CD4-positive, alpha-beta T cell treated with Interleukin-15 for 1 hour (primary cell): Measurements from ENCODE around the gene PAXX.

Source experiments
- DNase-seq: peaks from one replicate; pipeline ENCODE4 v3.0.0-alpha.2; 2020

The PAXX gene, protein sequence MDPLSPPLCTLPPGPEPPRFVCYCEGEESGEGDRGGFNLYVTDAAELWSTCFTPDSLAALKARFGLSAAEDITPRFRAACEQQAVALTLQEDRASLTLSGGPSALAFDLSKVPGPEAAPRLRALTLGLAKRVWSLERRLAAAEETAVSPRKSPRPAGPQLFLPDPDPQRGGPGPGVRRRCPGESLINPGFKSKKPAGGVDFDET

GRCh38 chr9:136991993-136992818 lies at the start of gene PAXX:
Gene PAXX (plus strand): TSS chr9:136992422. CDS start chr9:136992444, 22 bp downstream.
- peak; percentile 93 for DNase-seq

GRCh38 chr9:136942881-136943230 lies 49.4 kb upstream of the PAXX start:
- DNase-seq = no peak

- DNase-seq = no peak
These were observed 48.7 kb upstream of the PAXX start for GRCh38 chr9:136943291-136944211.

GRCh38 chr9:136944212-136944518 lies 48.1 kb upstream of the PAXX start:
- no peak for DNase-seq

DNA sequence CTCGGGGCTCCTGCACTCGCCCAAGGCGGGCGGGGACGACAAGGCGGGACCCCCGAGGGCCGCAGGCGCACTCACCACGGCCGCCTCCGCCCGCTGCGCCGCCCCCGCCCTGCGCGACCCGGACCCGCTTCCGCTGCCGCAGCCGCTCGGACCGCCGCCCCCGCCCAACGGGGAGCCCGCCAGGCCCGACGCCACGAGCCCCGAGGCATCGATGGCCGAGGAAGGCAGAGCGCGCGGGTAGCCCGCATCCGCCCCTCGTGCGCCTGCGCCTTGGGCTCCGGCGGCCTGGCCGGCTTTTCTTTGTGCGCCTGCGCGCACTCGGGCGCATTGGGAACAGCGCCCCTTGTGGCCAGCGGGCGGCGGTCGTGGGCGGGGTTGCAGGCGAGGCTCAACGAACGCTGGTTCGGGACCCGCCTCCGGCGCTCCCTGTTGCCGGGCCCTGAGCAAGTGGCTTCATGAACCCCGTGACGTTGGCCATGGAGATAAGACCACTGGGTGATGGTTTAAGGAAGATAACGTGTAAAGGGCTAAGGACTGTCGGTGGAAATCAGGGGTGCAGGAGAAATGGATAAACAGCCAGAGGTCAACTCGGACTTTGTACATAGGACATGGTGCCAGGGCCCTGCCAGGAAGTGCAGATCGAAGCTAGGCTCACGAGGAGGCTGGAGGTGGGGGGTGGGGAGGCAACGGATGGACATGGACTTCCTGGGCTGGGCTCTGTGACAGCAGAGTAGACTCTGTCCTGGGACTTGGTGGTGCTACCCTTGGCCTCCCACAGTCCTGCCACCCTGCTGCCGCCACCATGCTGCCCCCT lies 47.5 kb upstream of the PAXX start, which contains the start of the genes C8G and FBXW5:
C8G (plus strand) TSS at position 725 of the 814 bp plus-strand sequence; CDS start at position 803, 78 bp downstream.
FBXW5 (minus strand) TSS at position 220 of the 814 bp plus-strand sequence. CDS start 655 bp downstream, outside the sequence.
- peak; percentile 94 for DNase-seq

DNA sequence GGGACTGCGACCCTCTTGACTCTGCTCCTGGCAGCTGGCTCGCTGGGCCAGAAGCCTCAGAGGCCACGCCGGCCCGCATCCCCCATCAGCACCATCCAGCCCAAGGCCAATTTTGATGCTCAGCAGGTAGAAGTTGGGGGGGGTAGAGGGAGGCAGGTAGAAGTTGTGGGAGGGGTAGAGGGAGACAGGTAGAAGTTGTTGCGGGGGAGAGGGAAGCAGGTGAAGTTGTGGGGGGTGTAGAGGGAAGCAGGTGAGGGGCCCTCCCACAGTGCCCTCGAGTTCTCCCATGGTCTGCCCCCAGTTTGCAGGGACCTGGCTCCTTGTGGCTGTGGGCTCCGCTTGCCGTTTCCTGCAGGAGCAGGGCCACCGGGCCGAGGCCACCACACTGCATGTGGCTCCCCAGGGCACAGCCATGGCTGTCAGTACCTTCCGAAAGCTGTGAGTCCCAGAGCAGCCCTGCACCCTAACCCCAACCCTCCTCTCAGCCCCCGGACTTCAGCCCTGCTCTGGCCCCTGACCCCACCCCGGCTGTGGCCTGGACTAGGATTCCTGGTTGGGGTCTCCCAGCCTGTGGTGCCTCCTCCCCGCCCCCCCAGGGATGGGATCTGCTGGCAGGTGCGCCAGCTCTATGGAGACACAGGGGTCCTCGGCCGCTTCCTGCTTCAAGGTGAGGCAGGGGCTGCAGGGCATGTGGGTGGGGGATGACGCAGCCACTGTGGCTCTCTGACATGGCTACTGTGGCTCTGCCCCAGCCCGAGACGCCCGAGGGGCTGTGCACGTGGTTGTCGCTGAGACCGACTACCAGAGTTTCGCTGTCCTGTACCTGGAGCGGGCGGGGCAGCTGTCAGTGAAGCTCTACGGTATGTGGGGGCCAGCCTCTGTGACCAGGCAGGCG lies 46.6 kb upstream of the PAXX start:
- DNase-seq = no peak

DNA sequence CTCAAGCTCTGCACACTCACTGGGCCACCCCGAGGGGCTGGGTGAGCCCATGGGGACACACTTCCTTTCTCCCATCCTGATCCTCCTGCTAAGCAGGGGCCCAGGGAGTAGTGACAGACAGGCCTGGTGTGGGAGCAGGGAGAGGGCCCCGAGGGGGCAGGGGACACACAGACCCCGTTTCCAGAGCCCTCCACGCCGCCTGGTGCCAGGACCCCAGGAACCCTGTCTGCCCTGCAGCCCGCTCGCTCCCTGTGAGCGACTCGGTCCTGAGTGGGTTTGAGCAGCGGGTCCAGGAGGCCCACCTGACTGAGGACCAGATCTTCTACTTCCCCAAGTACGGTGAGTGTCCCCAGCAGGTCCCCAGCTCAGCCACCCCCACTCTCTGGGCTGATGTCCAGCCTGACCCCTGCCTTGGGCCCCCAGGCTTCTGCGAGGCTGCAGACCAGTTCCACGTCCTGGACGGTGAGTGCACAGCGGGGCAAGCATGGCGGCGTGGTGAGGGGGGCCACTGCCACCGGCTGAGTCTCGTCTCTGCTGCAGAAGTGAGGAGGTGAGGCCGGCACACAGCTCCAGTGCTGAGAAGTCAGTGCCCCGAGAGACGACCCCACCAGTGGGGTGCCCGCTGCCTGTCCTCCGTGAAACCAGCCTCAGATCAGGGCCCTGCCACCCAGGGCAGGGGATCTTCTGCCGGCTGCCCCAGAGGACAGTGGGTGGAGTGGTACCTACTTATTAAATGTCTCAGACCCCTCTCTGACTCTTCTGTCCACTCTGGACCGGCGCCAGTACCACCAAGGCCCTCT lies 45.8 kb upstream of the PAXX start:
- DNase-seq = no peak

DNA sequence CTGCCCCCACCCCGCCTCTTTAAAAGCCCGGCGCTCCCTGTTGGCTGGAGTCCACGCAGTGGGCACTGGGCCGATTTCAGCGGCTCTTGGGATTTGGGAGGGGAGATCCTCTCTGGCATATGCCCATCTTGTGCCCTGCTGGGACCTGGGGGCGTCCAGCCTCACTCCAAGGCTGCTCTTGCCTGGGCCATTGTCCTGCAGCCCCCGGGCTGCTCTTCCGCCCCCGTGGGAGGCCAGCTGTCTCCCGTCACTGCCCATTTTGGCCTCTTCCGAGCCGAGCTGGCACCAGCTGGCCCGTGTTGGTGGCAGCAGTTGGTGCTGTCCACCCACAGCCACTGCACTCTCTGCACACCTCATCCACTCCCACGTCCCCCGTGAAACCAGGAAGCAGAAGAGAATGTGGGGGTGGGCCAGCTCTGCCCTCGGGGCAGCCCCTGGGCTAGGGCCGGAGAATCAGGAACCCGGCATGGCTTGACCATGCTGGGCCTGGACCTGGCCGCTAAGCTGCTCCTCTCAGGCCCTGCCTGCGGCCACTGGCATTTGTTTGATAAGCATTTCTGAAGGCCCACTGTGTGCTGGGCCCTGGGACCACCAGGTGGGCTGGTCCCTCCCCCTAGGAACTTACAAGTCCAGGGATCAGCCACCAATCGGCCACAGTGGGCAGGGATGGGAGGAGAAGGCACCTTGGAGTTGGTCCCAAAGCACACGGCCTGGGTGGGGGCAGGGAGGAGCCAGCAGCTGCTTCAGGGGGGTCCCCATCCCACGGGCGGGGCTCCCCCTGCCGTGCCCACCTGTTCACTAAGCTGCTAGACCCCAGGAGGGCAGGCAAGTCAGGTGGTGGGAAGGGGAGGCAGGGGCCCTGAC lies 45.0 kb upstream of the PAXX start:
- no peak for DNase-seq

DNA sequence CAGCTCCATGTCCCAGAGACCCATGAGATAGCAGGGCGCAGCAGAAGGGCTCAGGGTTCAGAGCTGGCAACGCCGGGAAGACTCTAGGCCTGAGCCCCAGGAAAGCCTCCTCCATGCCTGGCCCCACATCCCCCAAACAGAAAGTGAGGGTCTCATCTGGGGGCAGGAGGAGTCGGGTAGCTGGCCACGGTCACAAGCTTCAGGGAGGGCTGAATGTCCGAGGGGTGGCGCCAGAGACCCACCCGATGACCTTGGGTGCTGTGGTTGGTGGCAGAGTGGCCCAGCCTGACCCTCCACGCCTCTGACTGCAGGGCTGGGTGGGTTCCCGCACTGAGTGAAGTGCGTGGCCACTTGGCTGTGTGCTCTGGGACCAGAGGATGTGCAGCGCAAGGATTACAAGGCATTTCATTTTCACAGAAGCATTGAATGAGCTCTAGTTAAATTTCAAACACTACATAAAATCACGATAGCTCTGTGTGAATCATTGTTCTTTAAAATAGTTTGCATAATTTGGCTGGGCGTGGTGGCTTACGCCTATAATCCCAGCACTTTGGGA lies 44.2 kb upstream of the PAXX start:
- no peak for DNase-seq

DNA sequence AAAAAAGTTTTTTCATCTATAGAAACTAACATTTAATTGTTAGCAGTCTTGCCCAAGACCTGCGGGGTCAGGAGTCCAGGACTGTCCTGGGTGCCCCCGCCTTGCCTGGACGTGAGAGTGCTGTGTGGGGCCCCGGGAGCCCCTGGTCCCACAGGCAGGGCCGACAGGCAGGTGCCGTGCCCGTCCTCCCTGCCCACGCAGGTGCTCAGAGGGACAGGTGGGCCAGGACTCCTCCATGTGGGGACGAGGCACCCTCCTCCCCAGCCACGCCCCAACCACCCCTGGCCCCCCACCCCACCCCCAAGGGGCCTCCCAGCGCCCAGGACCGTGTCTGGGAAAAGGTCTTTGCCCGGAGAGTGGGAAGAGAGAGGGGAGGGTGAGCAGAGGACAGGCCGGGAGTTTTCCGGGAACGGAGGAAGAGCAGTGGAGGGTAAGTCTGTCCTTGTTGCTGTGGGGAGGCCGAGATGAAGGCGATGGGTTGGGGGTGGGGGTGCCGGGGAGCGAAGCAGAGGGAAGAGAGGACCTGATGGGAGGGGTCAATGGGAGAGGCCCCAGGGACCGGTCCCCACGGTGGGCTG lies 42.9 kb upstream of the PAXX start:
- DNase-seq = no peak

DNA sequence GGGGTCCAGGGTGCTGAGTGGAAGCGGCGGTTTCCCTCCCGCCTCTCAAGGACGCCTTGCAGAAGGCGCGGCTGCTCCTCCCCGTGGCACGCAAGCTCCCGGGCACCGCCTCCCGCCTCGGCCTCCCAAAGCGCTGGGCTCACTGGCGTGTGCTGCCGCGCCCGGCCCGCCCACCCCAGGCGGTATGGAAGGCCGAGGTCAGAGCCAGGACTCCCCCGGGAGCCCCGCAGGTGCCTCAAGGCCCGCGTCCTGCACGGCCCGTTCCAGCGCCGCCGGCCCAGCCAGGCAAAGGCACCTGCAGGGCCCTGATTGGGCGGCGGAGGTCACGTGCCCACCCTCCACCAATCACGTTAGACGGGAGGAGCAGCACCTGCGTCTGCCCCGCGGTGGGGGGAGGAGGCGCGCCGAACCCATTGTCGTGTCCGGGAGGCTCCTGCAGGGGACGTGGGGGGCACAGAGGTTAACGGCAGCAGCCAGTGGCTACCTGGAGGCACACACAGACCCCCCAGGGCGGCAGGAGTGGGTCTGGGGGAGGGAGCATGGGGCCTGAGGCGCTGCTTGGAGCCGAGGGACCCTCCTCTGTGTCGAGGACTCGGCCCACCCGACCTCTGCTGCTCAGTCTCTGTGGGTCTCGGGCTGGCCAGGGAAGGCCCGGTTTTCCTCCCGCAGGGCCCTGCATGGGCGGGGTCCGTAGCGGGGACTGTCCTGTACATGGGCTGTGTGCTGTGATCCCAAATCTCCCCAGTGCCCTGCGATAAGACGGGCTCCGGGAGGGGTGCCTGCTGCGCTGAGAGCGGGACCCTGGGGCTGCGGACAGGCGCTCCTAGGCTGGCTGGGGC lies 42.2 kb upstream of the PAXX start:
- peak; percentile 96 for DNase-seq

DNA sequence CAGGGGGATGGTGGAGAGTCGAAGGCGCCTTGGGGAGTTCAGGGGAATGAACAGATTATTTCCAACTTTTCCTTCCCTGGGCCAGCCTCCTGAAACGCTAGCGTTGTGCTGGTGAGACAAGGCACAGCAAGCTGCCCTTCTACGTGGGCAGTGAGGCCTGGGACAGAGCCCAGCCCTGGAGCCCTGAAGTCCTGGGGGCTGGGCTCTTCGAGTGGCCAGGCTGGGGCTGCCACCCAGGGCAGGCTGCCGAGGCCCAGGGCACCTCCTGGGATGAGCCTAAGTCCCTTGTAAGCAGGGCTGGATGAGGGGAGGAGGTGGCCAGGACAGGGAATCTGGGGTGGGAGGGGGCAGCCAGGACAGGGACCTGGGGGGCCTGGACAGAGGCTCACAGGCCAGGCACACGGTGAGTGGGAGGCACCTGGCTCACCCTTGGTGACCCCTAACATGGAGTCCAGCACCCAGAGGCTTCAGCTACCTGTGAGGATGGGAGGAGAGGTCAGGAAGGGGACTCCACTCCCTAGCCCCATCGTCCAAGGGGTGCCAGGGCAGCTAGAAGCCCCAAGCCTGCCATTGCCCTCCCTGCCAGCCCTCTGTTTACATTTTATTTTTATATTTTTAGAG lies 41.5 kb upstream of the PAXX start:
- DNase-seq = no peak

DNA sequence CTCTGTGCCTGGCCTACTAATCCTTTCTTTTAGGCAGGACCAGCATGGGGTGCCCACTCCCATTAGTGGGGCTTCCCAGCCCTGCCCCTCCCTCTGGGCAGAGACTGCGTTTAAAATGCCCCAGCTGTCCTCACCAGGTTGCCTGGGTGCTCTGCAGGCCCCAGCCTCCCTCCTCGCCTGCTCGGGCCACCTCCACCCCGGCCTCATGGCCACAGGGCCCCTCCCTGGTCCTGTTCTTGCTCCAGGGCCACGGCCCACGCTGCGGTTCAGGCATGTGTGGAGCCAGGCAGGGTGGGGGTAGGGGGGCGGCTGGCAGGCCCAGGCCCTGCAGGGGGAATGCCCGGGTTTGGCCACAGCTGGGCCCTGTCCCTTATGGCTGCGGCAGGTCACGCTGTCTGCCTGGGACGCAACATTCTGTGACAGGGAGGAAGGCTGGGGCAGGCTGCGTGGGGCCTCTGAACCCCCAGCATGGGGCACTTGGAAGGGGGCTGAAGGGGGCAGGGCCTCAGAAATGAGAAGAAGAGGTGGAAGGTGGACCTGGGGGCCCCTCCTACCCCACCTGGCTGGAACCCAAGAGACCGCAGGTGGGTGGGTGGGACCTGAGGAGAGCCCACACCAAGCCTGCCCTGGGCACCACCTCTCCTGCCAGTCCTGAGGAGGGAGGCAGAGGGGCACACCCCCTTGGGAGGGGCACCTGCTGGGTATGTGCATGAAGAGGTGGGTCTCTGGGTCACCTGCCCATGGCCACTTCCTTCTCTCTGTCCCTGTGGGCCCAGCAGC lies 40.5 kb upstream of the PAXX start, which contains the start of gene LCN12:
LCN12 (plus strand) TSS at position 733 of the 780 bp plus-strand sequence. CDS start 55 bp downstream, outside the sequence.
- DNase-seq = no peak

- no peak for DNase-seq
These were observed 39.8 kb upstream of the PAXX start for GRCh38 chr9:136952321-136952850.

DNA sequence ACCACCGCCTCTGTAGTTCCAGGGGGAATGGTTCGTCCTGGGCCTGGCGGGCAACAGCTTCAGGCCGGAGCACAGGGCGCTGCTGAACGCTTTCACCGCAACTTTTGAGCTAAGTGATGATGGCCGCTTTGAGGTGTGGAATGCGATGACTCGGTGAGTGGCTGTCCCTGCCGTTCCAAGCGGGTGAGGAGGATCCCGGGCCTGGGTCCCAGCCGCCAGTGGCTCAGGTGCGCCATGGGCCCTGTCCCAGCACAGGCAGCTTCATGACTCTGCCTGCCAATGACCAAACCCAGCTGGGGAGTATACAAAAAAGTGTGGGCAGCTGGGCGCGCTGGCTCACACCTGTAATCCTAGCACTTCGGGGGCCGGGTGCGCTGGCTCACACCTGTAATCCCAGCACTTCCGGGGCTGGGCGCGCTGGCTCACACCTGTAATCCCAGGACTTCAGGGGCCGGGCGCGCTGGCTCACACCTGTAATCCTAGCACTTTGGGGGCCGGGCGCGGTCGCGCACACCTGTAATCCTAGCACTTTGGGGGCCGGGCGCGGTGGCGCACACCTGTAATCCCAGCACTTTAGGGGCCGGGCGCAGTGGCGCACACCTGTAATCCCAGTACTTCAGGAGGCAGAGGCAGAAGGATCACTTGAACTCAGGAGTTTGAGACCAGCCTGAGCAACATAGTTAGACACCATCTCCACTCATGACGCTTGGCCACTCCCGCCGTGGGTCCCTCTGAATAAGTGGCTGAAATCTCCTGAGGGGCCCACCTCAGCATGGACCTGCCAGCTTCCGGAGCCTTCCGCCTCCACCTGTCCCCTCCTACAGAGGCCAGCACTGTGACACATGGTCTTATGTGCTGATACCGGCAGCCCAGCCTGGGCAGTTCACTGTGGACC lies 39.1 kb upstream of the PAXX start:
- no peak for DNase-seq
